ENCODE data around the gene OR5B3. TPM values are rescaled to one million over a fixed set of nuclear protein-coding genes. Genes with fewer than 3 reads are reported as not detected.

OR5B3 gene
- total and polyA plus RNA-seq, 9 of the 15 experiments (the other 6 are each of a cell fraction or from before 2014, with no cell fraction given), result not detected

DNA sequence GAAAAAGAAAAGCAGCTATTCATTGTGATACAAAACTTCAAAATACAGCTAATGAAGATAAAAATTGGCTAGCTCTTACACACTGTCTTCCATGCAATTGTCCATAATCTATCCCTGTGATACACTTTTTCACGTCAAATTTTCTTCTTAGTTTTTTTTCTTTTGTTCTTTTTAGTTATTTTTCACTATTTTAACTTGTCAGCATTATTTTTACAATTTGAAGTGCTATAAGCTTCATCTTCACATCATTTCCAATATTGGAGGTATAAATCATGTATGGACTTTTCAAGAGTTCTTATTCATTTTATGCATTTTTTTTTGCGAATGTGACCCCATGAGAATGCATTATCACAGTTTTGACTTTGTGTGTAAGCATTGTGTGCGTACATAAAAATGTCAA, 51.9 kb downstream of the OR5B3 start:
- FAIRE-seq (no peak), DNase-seq (ENCODE audit: extremely low read depth in 1 of 4, low spot score in 3 of 4) (no peak), ATAC-seq (no peak)
- 0% methylated on average over 3 of the region's 3 CpGs for WGBS (ENCODE audit: insufficient coverage, low coverage, missing lambda C conversion rate)
- in situ Hi-C loops (cut with MboI), result no loop called here
- ChIA-PET POLR2A (no interaction called here), CTCF (ENCODE audit: low intra/inter-chr PET ratio) (no interaction called here)
- no peak overlapping the region for H3K9ac ChIP-seq (ENCODE audit: insufficient read depth in 1 of 2, low read depth in 2 of 2, low read length in 2 of 2)
- no peak overlapping the region for H3K4me3 ChIP-seq
- no peak overlapping the region for H3K27ac ChIP-seq (ENCODE audit: extremely low read depth, low read depth, low read length)
- H3K9me3 ChIP-seq (replicated peaks; ENCODE audit: control insufficient read depth, insufficient read depth, low read depth, low read length), result no peaks in the 10 kb centered on the region
- intact Hi-C loops (cut with micrococcal nuclease), result no loop called here
- no peaks in the 10 kb centered on the region for H4K20me1 ChIP-seq (replicated peaks; ENCODE audit: control insufficient read depth, insufficient read depth, low read length)
- no TSS peak for BruUV-seq (replicated peaks)
- H3K9me1 ChIP-seq (ENCODE audit: control insufficient read depth, insufficient read depth, low read length), result no peaks in the 10 kb centered on the region
- H3K27me3 ChIP-seq (ENCODE audit: control insufficient read depth in 2 of 2, insufficient read depth in 2 of 2, low read length in 2 of 2), result no peaks in the 10 kb centered on the region
- no peaks in the 10 kb centered on the region for H3K4me1 ChIP-seq (replicated peaks in 1 of 2; ENCODE audit: control insufficient read depth in 2 of 2, insufficient read depth in 2 of 2, low read length in 2 of 2)
- H2AFZ ChIP-seq (ENCODE audit: low read depth, low read length), result no peak overlapping the region
- H3K4me2 ChIP-seq (ENCODE audit: insufficient read depth, low read length), result no peak overlapping the region
- TF ChIP-seq MBD2 (IDR thresholded peaks at IDR 0.05; ENCODE audit: borderline replicate concordance, low read depth) (no peak), ZNF717 (CRISPR knock-in tag; IDR thresholded peaks at IDR 0.05) (no peak), RBM25 (IDR thresholded peaks at IDR 0.05; ENCODE audit: low read depth, low read length, severe bottlenecking) (no peak), ZNF316 (IDR thresholded peaks at IDR 0.05) (peak; percentile 87), C11orf30 (IDR thresholded peaks at IDR 0.05; ENCODE audit: low read depth) (peak; percentile 66; the same call in 1 of the 2 replicates), CHD2 (IDR thresholded peaks at IDR 0.05; ENCODE audit: low read depth, low read length) (no peak), ZFP1 (CRISPR knock-in tag; IDR thresholded peaks at IDR 0.05) (no peak), CXXC5 (CRISPR knock-in tag; IDR thresholded peaks at IDR 0.05) (no peak), ZNF561 (CRISPR knock-in tag; conservative IDR thresholded peaks at IDR 0.05) (no peak), ZNF644 (tag; IDR thresholded peaks at IDR 0.05; ENCODE audit: low read depth) (no peak), NCOA6 (IDR thresholded peaks at IDR 0.05) (no peak), MAFK (IDR thresholded peaks at IDR 0.05; ENCODE audit: low read length) (peak; percentile 8; the same call in 1 of the 2 replicates), MAFG (tag; conservative IDR thresholded peaks at IDR 0.05) (peak; percentile 51), ZNF449 (CRISPR knock-in tag; IDR thresholded peaks at IDR 0.05) (no peak)
- TF ChIP-seq, protein P1, sequence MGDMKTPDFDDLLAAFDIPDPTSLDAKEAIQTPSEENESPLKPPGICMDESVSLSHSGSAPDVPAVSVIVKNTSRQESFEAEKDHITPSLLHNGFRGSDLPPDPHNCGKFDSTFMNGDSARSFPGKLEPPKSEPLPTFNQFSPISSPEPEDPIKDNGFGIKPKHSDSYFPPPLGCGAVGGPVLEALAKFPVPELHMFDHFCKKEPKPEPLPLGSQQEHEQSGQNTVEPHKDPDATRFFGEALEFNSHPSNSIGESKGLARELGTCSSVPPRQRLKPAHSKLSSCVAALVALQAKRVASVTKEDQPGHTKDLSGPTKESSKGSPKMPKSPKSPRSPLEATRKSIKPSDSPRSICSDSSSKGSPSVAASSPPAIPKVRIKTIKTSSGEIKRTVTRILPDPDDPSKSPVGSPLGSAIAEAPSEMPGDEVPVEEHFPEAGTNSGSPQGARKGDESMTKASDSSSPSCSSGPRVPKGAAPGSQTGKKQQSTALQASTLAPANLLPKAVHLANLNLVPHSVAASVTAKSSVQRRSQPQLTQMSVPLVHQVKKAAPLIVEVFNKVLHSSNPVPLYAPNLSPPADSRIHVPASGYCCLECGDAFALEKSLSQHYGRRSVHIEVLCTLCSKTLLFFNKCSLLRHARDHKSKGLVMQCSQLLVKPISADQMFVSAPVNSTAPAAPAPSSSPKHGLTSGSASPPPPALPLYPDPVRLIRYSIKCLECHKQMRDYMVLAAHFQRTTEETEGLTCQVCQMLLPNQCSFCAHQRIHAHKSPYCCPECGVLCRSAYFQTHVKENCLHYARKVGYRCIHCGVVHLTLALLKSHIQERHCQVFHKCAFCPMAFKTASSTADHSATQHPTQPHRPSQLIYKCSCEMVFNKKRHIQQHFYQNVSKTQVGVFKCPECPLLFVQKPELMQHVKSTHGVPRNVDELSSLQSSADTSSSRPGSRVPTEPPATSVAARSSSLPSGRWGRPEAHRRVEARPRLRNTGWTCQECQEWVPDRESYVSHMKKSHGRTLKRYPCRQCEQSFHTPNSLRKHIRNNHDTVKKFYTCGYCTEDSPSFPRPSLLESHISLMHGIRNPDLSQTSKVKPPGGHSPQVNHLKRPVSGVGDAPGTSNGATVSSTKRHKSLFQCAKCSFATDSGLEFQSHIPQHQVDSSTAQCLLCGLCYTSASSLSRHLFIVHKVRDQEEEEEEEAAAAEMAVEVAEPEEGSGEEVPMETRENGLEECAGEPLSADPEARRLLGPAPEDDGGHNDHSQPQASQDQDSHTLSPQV (IDR thresholded peaks at IDR 0.05), result no peak
- H3K36me3 ChIP-seq (ENCODE audit: control insufficient read depth, insufficient read depth, low read length), result no peaks in the 10 kb centered on the region
- H3K79me2 ChIP-seq (ENCODE audit: control insufficient read depth, insufficient read depth, low read length), result no peaks in the 10 kb centered on the region

Data from K562 (cell line).